ENCODE measurements around the gene HTT.

The HTT gene

DNA sequence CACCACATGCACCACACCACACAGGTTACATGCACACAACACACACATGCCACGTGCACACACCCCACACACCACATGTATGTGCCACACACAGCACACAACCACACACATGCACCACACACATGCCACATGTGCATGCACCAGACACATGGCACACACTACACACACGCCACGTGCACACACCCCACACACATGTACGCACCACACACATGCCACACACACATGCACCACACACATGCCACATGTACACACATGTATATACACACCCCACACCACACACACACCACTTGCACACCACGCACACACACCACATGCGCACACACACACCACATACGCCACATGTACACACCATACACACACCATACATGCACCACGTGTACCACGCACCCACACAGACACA is 154.8 kb downstream of the HTT start:
- TF ChIP-seq, protein P1, sequence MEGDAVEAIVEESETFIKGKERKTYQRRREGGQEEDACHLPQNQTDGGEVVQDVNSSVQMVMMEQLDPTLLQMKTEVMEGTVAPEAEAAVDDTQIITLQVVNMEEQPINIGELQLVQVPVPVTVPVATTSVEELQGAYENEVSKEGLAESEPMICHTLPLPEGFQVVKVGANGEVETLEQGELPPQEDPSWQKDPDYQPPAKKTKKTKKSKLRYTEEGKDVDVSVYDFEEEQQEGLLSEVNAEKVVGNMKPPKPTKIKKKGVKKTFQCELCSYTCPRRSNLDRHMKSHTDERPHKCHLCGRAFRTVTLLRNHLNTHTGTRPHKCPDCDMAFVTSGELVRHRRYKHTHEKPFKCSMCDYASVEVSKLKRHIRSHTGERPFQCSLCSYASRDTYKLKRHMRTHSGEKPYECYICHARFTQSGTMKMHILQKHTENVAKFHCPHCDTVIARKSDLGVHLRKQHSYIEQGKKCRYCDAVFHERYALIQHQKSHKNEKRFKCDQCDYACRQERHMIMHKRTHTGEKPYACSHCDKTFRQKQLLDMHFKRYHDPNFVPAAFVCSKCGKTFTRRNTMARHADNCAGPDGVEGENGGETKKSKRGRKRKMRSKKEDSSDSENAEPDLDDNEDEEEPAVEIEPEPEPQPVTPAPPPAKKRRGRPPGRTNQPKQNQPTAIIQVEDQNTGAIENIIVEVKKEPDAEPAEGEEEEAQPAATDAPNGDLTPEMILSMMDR (IDR thresholded peaks at IDR 0.05) = no peak

DNA sequence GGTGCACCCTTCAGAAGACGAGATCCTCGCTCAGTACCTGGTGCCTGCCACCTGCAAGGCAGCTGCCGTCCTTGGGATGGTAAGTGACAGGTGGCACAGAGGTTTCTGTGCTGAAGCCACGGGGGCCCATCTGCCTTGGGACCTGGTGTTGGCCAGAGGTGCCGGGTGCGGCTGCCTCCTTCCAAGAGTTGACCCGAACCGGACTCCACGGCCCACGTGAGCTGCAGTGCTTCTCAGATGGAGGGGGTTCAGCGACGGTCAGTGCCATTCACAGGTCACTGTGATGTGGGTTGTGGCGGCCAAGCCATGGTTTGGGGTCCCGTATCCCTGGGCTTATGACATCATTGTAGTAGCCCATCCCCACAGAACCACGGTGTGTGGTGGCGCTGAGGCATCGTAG is 155.5 kb downstream of the HTT start:
- TF ChIP-seq, protein P1 (IDR thresholded peaks at IDR 0.05) = no peak

DNA sequence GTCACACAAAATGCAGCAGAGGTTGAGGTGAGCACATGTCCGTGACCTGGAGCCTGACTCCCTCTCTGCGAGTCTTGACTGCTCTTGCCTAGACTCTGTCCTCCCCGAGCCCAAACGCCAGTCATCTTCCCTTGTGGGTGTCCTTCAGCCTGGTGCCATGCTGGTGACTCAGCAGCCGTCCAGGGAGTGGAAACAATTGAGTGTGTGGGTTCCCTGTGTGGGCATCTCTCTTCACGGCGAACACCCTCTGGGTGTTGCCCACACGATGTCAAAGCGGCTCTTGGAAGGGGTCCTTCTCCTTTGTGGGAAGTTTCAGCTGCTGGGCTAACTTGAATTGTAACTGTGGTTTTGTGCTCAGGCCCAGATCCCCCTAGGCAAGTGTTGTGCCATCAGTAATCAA is 157.0 kb downstream of the HTT start:
- TF ChIP-seq, protein P1 (IDR thresholded peaks at IDR 0.05) = no peak

DNA sequence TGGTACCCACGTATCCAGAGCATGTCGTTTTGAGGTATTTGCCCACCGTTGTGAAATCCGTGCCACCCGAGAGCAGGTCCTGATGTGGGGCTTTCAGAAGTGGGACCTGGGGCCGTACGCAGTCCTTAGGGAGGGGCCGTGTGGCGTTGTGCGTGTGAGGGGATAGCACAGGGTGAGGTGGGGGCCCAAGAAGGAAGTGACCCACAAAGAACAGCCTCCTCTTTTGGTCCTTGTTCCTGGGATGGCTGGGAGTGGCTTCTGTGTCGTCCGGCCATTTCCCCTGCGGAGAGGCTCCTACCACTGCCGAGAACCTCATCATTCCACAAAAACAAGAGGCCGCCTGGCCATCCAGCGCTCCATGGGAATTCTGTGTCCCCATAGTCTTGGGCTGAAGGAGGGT is 157.5 kb downstream of the HTT start:
- TF ChIP-seq, protein P1 (IDR thresholded peaks at IDR 0.05) = no peak

DNA sequence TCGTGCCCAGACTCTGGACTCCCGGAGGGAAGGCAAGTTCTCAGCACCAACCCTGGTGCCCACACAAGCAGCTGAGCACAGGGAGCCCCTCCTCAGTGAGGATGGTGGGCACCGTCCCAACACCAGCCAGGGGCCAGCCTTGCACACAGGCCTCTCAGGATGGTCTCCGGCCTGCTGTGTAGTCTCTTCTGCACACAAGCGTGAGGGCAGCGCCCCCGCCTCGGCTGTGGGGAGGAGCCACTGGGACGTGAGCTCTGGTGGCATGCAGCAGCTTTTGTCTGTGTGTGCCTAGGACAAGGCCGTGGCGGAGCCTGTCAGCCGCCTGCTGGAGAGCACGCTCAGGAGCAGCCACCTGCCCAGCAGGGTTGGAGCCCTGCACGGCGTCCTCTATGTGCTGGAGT is 158.4 kb downstream of the HTT start:
- TF ChIP-seq, protein P1 (IDR thresholded peaks at IDR 0.05) = no peak

DNA sequence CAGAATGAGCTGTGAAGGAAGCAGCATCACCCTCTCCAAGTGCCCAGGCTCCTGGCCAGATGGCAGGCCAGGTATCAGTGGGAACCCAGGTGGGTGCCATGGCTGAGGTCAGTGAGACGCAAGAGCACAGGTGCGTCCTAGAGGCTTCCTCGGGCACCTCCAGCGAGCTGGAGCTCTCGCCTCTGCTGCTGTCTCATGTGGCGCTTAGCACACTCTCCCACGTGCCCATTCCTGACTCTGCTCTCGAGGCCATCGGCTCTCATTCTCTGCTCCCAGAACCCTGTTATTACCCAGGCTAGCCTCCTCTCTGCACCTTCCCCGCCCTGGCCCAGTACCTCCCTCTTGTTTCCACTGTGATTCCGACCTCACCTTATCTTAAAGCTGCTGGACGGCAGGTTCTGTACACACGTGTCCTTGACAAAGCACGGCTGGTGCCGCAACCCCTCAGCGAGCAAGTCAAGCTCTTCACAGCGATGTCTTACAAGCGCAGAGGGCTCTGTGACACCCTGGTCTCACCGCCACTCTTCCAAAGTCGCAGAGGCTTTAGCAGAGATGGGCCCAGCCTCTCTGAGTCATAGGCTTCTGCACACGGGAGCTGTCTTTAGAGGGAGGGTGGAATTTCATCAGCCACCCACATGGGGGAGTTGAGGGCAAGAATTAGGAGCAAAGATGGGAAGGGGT is 159.1 kb downstream of the HTT start:
- TF ChIP-seq, protein P1 (IDR thresholded peaks at IDR 0.05) = no peak

DNA sequence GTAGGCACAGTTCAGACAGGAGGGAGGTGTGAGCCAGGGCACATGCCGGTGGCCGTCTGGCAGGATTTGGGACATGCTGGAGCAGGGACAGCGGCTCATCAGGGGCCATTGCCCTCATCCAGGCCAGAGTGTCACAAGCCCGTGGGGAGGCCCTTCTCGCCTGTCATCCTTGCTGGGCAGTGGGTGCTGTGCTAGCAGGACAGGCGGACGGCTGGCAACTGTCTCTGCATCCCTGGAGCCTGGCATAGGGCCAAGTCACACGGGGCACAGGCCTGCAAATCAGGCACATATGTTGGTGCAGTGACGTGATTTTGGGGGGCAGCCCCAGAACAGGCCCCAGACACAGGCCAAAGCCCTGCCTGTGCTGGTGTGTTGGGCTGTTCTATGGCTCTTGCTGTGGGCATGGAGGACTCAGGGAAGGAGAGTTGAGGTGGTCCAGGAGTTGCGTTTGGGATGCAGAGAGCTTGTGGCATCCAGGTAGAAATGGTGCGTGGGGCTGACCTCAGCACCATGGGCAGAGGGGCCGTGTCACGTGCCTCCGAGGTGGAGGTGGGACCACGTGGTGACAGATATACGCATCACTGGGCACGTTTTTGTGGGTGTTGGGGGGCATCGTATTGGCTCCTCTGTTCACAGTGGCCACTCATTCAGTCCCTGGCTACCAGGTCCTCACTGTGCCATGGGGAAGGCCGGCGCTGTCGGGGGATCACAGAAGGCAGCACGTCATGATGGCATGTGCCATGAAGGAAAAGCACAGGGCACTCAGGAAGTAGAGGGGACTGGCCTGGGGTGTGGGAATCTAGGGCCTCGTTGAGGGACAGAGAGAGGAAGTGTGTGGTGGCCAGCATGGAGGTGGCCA is 159.9 kb downstream of the HTT start:
- TF ChIP-seq, protein P1 (IDR thresholded peaks at IDR 0.05) = no peak

Measured in LNCAP (cell line).